H1 (cell line): ENCODE measurements around the gene CUL4A. TPM values are rescaled to one million over a fixed set of nuclear protein-coding genes. Genes with fewer than 3 reads are reported as not detected.

Experiments used
- CTCF ChIA-PET: fragments of 300-600 bp; sonication (Branson Sonifier 250); formaldehyde crosslinking; loops from one replicate; lab custom pipeline; 2021; ENCODE audit not compliant: partially characterized antibody; lab: Charles Lee
- POLR2A ChIA-PET: fragments of 300-600 bp; sonication (Branson Sonifier 250); formaldehyde crosslinking; loops from one replicate; lab custom pipeline; 2021; ENCODE audit warnings: inconsistent platforms; ENCODE audit not compliant: partially characterized antibody; lab: Charles Lee
- DNase-seq, 2 experiments: peaks; one replicate each; pipeline versions ENCODE4 v3.0.0 to v3.0.0-alpha.2; 2010 to 2022; ENCODE audit warnings: low spot score in 2 of 2, low read depth in 1 of 2, mixed read lengths in 1 of 2
- FAIRE-seq: peaks from 2 replicates; lab custom pipeline; 2011; peaks lifted over from hg19 to GRCh38; lab: Jason Lieb, UNC
- H2AFZ ChIP-seq: 2 replicates; pipeline ENCODE4 v1.8.1; 2012; ENCODE audit warnings: low read length, inconsistent platforms
- H2AK5ac ChIP-seq: 2 replicates; pipeline ENCODE4 v1.6.1; 2013; ENCODE audit warnings: low read depth, low read length
- H2BK120ac ChIP-seq: replicated peaks from 2 replicates; pipeline ENCODE3; 2013; ENCODE audit warnings: low read depth, low read length, inconsistent platforms
- H2BK12ac ChIP-seq: 2 replicates; pipeline ENCODE4 v1.6.1; 2013; ENCODE audit warnings: low read depth, low read length
- H2BK15ac ChIP-seq: 2 replicates; pipeline ENCODE4 v1.6.1; 2013; ENCODE audit warnings: low read length
- H2BK20ac ChIP-seq: 2 replicates; pipeline ENCODE4 v1.6.1; 2013; ENCODE audit warnings: low read length
- H2BK5ac ChIP-seq: 2 replicates; pipeline ENCODE4 v1.6.1; 2013; ENCODE audit warnings: low read depth, low read length
- H3K14ac ChIP-seq: 2 replicates; pipeline ENCODE4 v1.6.1; 2013; ENCODE audit warnings: inconsistent platforms; ENCODE audit not compliant: insufficient read length
- H3K18ac ChIP-seq: 2 replicates; pipeline ENCODE4 v1.6.1; 2013; ENCODE audit warnings: low read length; ENCODE audit errors: extremely low read depth
- H3K23ac ChIP-seq: 2 replicates; pipeline ENCODE4 v1.6.1; 2013; ENCODE audit warnings: inconsistent platforms; ENCODE audit not compliant: insufficient read length
- H3K23me2 ChIP-seq: 2 replicates; pipeline ENCODE4 v1.6.1; 2013; ENCODE audit warnings: low read depth, low read length
- H3K27ac ChIP-seq: 2 replicates; pipeline ENCODE4 v1.6.1; 2011; ENCODE audit warnings: low read depth, low read length, inconsistent platforms
- H3K27me3 ChIP-seq, 4 experiments: replicated peaks in 1 of 4; 1 replicate in 1 of 4; 2 replicates in 3 of 4; pipeline versions ENCODE4 v1.6.1 to v1.8.1; 2011 to 2013; ENCODE audit warnings: low read length in 3 of 4, mild to moderate bottlenecking in 3 of 4, inconsistent platforms in 2 of 4, mixed read lengths in 2 of 4, moderate library complexity in 1 of 4; ENCODE audit not compliant: control insufficient read depth in 3 of 4, insufficient read depth in 3 of 4; ENCODE audit errors: extremely low read depth in 1 of 4
- H3K36me3 ChIP-seq, 4 experiments: 2 replicates each; pipeline versions ENCODE4 v1.6.1 to v1.8.1; 2011 to 2013; ENCODE audit warnings: mild to moderate bottlenecking in 4 of 4, low read length in 3 of 4, moderate library complexity in 2 of 4, control low read depth in 1 of 4, inconsistent platforms in 1 of 4; ENCODE audit not compliant: insufficient read depth in 4 of 4, control insufficient read depth in 2 of 4
- H3K4ac ChIP-seq: replicated peaks from 2 replicates; pipeline ENCODE3; 2013; ENCODE audit warnings: low read length, low read depth, mixed read lengths, inconsistent platforms; ENCODE audit not compliant: insufficient read length
- H3K4me1 ChIP-seq, 4 experiments: replicated peaks in 1 of 4; 1 replicate in 1 of 4; 2 replicates in 3 of 4; pipeline versions ENCODE4 v1.6.1 to v1.8.1; 2011 to 2013; ENCODE audit warnings: low read length in 3 of 4, inconsistent platforms in 2 of 4, mixed read lengths in 1 of 4; ENCODE audit not compliant: insufficient read depth in 4 of 4, control insufficient read depth in 3 of 4
- H3K4me2 ChIP-seq, 2 experiments: 2 replicates each; pipeline versions ENCODE4 v1.6.1 to v1.8.1; 2011 to 2013; ENCODE audit warnings: low read depth in 2 of 2, low read length in 2 of 2, control low read depth in 1 of 2, inconsistent platforms in 1 of 2, mild to moderate bottlenecking in 1 of 2; ENCODE audit not compliant: insufficient read depth in 1 of 2
- H3K4me3 ChIP-seq, 4 experiments: fragments of 200-600, 300-600 bp in 1 of 4; sonication (generic), shearing (Covaris generic), sonication (Bioruptor Twin) in 1 of 4; 2 replicates each; pipeline versions ENCODE4 v1.5.1 to v1.8.1; 2011 to 2016; ENCODE audit warnings: low read length in 4 of 4, low read depth in 3 of 4, control low read depth in 2 of 4, inconsistent platforms in 2 of 4, mild to moderate bottlenecking in 2 of 4, mixed read lengths in 1 of 4, moderate library complexity in 1 of 4; ENCODE audit not compliant: insufficient read depth in 2 of 4; ENCODE audit errors: extremely low read depth in 1 of 4
- H3K56ac ChIP-seq: replicated peaks from 2 replicates; pipeline ENCODE3; 2013; ENCODE audit warnings: low read depth, mild to moderate bottlenecking, mixed read lengths, low read length, inconsistent platforms; ENCODE audit not compliant: insufficient read length
- H3K79me1 ChIP-seq: 2 replicates; pipeline ENCODE4 v1.6.1; 2013; ENCODE audit warnings: low read depth, low read length, control low read depth
- H3K79me2 ChIP-seq, 2 experiments: 2 replicates each; pipeline versions ENCODE4 v1.6.1 to v1.8.1; 2012 to 2013; ENCODE audit warnings: low read length in 2 of 2, mild to moderate bottlenecking in 2 of 2, inconsistent platforms in 1 of 2; ENCODE audit not compliant: insufficient read depth in 2 of 2, control insufficient read depth in 1 of 2
- H3K9ac ChIP-seq, 4 experiments: replicated peaks in 1 of 4; 1 replicate in 1 of 4; 2 replicates in 3 of 4; pipeline versions ENCODE4 v1.6.1 to v1.8.1; 2011 to 2013; ENCODE audit warnings: low read depth in 3 of 4, low read length in 3 of 4, control low read depth in 2 of 4, mild to moderate bottlenecking in 2 of 4, moderate library complexity in 2 of 4, inconsistent platforms in 1 of 4; ENCODE audit errors: extremely low read depth in 1 of 4
- H3K9me3 ChIP-seq, 2 experiments: 2 replicates each; pipeline versions ENCODE4 v1.6.1 to v1.8.1; 2012 to 2013; ENCODE audit warnings: mild to moderate bottlenecking in 2 of 2, moderate library complexity in 2 of 2, control low read depth in 1 of 2, inconsistent platforms in 1 of 2, low read depth in 1 of 2, low read length in 1 of 2, mixed read lengths in 1 of 2; ENCODE audit not compliant: insufficient read depth in 2 of 2
- H4K20me1 ChIP-seq, 2 experiments: replicated peaks in 1 of 2; 2 replicates each; pipeline versions ENCODE3 to v1.8.1; 2011 to 2013; ENCODE audit warnings: inconsistent platforms in 2 of 2, low read length in 2 of 2, mild to moderate bottlenecking in 1 of 2; ENCODE audit not compliant: insufficient read depth in 2 of 2, control insufficient read depth in 1 of 2
- H4K5ac ChIP-seq: 2 replicates; pipeline ENCODE4 v1.6.1; 2013; ENCODE audit warnings: low read length, low read depth, mixed read lengths, inconsistent platforms; ENCODE audit not compliant: insufficient read length
- H4K8ac ChIP-seq: 2 replicates; pipeline ENCODE4 v1.8.0; 2013; ENCODE audit warnings: mild to moderate bottlenecking, moderate library complexity, low read length, inconsistent platforms; ENCODE audit not compliant: insufficient read depth; ENCODE audit errors: extremely low read depth
- H4K91ac ChIP-seq: replicated peaks from 2 replicates; pipeline ENCODE3; 2013; ENCODE audit warnings: low read length, mixed read lengths, inconsistent platforms; ENCODE audit not compliant: insufficient read length
- POU5F1 ChIP-seq: IDR thresholded peaks from 2 replicates; pipeline ENCODE4 v1.6.1; 2011; ENCODE audit warnings: low read depth, mild to moderate bottlenecking, low read length, moderate library complexity
- WGBS, 2 experiments: shearing (Covaris generic) in 1 of 2; methylation state at CpG; one replicate each; pipeline versions ENCODE4 v1.1.6 to v1.1.7; 2013 to 2015; ENCODE audit warnings: low lambda C conversion rate in 2 of 2, mixed read lengths in 2 of 2, inconsistent platforms in 1 of 2, low coverage in 1 of 2, missing lambda C conversion rate in 1 of 2; ENCODE audit not compliant: insufficient replicate concordance in 2 of 2, insufficient coverage in 1 of 2, insufficient read length in 1 of 2; ENCODE audit errors: extremely low coverage in 1 of 2, missing lambda C conversion rate in 1 of 2; 5-methylcytosine and 5-hydroxymethylcytosine counted together
- polyA plus RNA-seq, 7 experiments: library from polyadenylated mRNA; depleted of rRNA in 3 of 7; stranded (reverse) in 5 of 7; unstranded in 2 of 7; fragments of >200 nt in 5 of 7; fragments of 200-250 nt in 2 of 7; gene quantifications; 1 replicate in 5 of 7; 2 replicates in 1 of 7; 4 replicates in 1 of 7; pipeline versions ENCODE4 v1.2.1 to v1.2.3, GENCODE V29; 2011 to 2013; ENCODE audit warnings: missing spikeins in 2 of 7, mixed read lengths in 2 of 7
- total RNA-seq: library from RNA; stranded (reverse); fragmentation: NEBNext Ultra II Directional; extraction: Animal tissue kit (Norgen Biotek cat#: 25700); gene quantifications from 2 replicates; pipeline ENCODE4 v1.2.1, GENCODE V29; 2021

The CUL4A gene
- total and polyA plus RNA-seq, 2 of the 8 experiments (the other 6 are each of a cell fraction or from before 2014, with no cell fraction given), result 54.7 to 101 TPM

DNA sequence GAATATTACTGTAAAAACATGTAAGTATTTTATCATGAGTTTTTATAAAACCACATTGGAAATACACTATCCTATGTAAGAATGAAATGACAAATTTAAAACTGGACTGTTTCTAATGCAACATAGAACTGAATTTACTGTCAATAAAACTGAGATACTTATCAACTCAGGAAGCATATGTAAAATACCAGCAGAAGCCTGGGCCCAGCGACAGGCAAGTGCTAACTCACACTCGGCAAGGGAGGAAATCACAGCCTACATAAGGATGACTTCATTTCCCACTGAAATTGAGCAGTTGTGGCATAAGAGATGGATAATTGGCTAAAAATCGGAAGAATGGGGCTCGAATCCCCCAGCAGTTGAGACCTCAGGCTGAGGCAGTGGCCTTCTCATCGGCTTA, 38.9 kb upstream of the CUL4A start:
- no peak overlapping the region for H2AK5ac ChIP-seq
- no peaks in the 10 kb centered on the region for H3K79me1 ChIP-seq
- H3K4me1 ChIP-seq, result no peaks in the 10 kb centered on the region
- no peak overlapping the region for H2BK5ac ChIP-seq
- no peak overlapping the region for H2BK15ac ChIP-seq
- H4K8ac ChIP-seq, result no peak overlapping the region
- no peak overlapping the region for H3K23ac ChIP-seq
- no peak overlapping the region for H2BK12ac ChIP-seq
- no peak overlapping the region for H4K91ac ChIP-seq
- no peak overlapping the region for H2BK120ac ChIP-seq
- H3K23me2 ChIP-seq, result no peaks in the 10 kb centered on the region
- no peak overlapping the region for H3K4me3 ChIP-seq
- H3K4ac ChIP-seq, result no peak overlapping the region
- no peak for TF ChIP-seq POU5F1
- no peaks in the 10 kb centered on the region for H4K20me1 ChIP-seq
- no peak overlapping the region for H4K5ac ChIP-seq
- H3K56ac ChIP-seq, result no peak overlapping the region
- H3K14ac ChIP-seq, result no peak overlapping the region
- no peak overlapping the region for H2AFZ ChIP-seq
- DNase-seq, result no peak
- H3K9ac ChIP-seq, result 0 out of 7 replicates have a peak overlapping the region, but pooled peaks of 1 of the 4 experiments have one; percentile 21
- no peaks in the 10 kb centered on the region for H3K27me3 ChIP-seq
- ChIA-PET CTCF (interaction anchor here (1.2 to 1.4 kb wide), 2 partner anchors 49 to 106 kb away, joined by 3 read pairs; no protein-coding TSS in a partner anchor), POLR2A (interaction anchor here (1.8 kb wide), 1 partner anchor 11 kb away, joined by 6 read pairs; no protein-coding TSS in a partner anchor)
- no peak overlapping the region for H2BK20ac ChIP-seq
- H3K79me2 ChIP-seq, result no peaks in the 10 kb centered on the region; a peak in 1 of 4 replicates
- FAIRE-seq, result no peak
- H3K27ac ChIP-seq, result no peak overlapping the region
- 91% methylated on average over 5 of the region's 5 CpGs; no CpG with 5 or more reads in 1 of the 2 experiments for WGBS, 2 experiments
- peaks cover 5 to 42% (median 17%) of the 10 kb centered on the region in 4 experiments; a peak in 5 of 8 replicates for H3K36me3 ChIP-seq
- no peak overlapping the region for H3K18ac ChIP-seq
- no peaks in the 10 kb centered on the region for H3K9me3 ChIP-seq
- no peak overlapping the region for H3K4me2 ChIP-seq
